Limb (tissue), 2 donors: ENCODE results near the gene RAPGEF2.

Experiments used
- DNase-seq, 2 donors: peaks; one replicate each; pipeline ENCODE4 v3.0.0-alpha.2; 2016; ENCODE audit errors: extremely low spot score in 2 of 2

RAPGEF2 gene

GRCh38 chr4:159131564-159131963 is 28.7 kb downstream of the RAPGEF2 start:
- DNase-seq: no peak

- DNase-seq: no peak
Measured at GRCh38 chr4:159134429-159134828, 31.6 kb downstream of the RAPGEF2 start.

- DNase-seq: no peak
Measured at GRCh38 chr4:159137176-159137575, 34.3 kb downstream of the RAPGEF2 start.

GRCh38 chr4:159138436-159138835 is 35.6 kb downstream of the RAPGEF2 start:
- DNase-seq: no peak

- no peak for DNase-seq
Measured at GRCh38 chr4:159141193-159141592, 38.3 kb downstream of the RAPGEF2 start.

GRCh38 chr4:159142241-159142640 is 39.4 kb downstream of the RAPGEF2 start:
- DNase-seq: no peak

- no peak for DNase-seq
Measured at GRCh38 chr4:159142681-159143384, 40.0 kb downstream of the RAPGEF2 start.

- DNase-seq: no peak
Measured at GRCh38 chr4:159143687-159144086, 40.8 kb downstream of the RAPGEF2 start.

GRCh38 chr4:159144112-159144694 is 41.3 kb downstream of the RAPGEF2 start:
- DNase-seq: no peak

GRCh38 chr4:159145318-159145991 is 42.6 kb downstream of the RAPGEF2 start:
- DNase-seq: no peak

GRCh38 chr4:159145992-159146330 is 43.1 kb downstream of the RAPGEF2 start:
- DNase-seq: no peak

- no peak for DNase-seq
Measured at GRCh38 chr4:159146488-159146887, 43.6 kb downstream of the RAPGEF2 start.

GRCh38 chr4:159148441-159148840 is 45.6 kb downstream of the RAPGEF2 start:
- DNase-seq: no peak

- DNase-seq: no peak
Measured at GRCh38 chr4:159149666-159150065, 46.8 kb downstream of the RAPGEF2 start.

GRCh38 chr4:159150396-159150795 is 47.5 kb downstream of the RAPGEF2 start:
- DNase-seq: no peak

- no peak for DNase-seq
Measured at GRCh38 chr4:159150821-159151390, 48.0 kb downstream of the RAPGEF2 start.

- DNase-seq: no peak
Measured at GRCh38 chr4:159151689-159152088, 48.8 kb downstream of the RAPGEF2 start.

- DNase-seq: no peak
Measured at GRCh38 chr4:159152181-159152580, 49.3 kb downstream of the RAPGEF2 start.

GRCh38 chr4:159153669-159154068 is 50.8 kb downstream of the RAPGEF2 start:
- no peak for DNase-seq

- no peak for DNase-seq
Measured at GRCh38 chr4:159155119-159155518, 52.2 kb downstream of the RAPGEF2 start.

- DNase-seq: no peak
Measured at GRCh38 chr4:159158083-159158617, 55.3 kb downstream of the RAPGEF2 start.

- no peak for DNase-seq
Measured at GRCh38 chr4:159158985-159159384, 56.1 kb downstream of the RAPGEF2 start.
